K562 (cell line): ENCODE measurements around the gene ALDH7A1. TPM values are rescaled to one million over a fixed set of nuclear protein-coding genes. Genes with fewer than 3 reads are reported as not detected.

Experiments
- BCLAF1 ChIP-seq, 2 experiments: fragments of 450-650 bp in 1 of 2; IDR thresholded peaks; 2 replicates each; pipeline ENCODE4 v1.6.1; 2011 to 2017; ENCODE audit warnings: low read depth in 2 of 2, antibody characterized with exemption in 1 of 2, borderline replicate concordance in 1 of 2, low read length in 1 of 2, mild to moderate bottlenecking in 1 of 2, mixed read lengths in 1 of 2; ENCODE audit not compliant: control insufficient read depth in 1 of 2
- ETV1 ChIP-seq: fragments of 450-650 bp; conservative IDR thresholded peaks from 2 replicates; pipeline ENCODE4 v1.6.1; 2016; ENCODE audit warnings: missing genetic modification characterization, control low read depth, low read depth, missing compliant biosample characterization
- GABPB1 ChIP-seq: sonication (generic); formaldehyde crosslinking; IDR thresholded peaks from 2 replicates; pipeline ENCODE4 v1.8.0; 2022; ENCODE audit warnings: mild to moderate bottlenecking, missing genetic modification reagents
- KLF1 ChIP-seq: fragments of 450-650 bp; IDR thresholded peaks from 2 replicates; pipeline ENCODE4 v1.6.1; 2016; ENCODE audit warnings: missing genetic modification characterization, missing compliant biosample characterization
- LCOR ChIP-seq: sonication (generic); formaldehyde crosslinking; IDR thresholded peaks from 2 replicates; pipeline ENCODE4 v1.8.0; 2022; ENCODE audit warnings: mild to moderate bottlenecking, missing genetic modification reagents
- MEF2A ChIP-seq: IDR thresholded peaks from 2 replicates; pipeline ENCODE4 v1.6.1; 2011; ENCODE audit warnings: low read depth, mild to moderate bottlenecking, low read length, moderate library complexity; ENCODE audit not compliant: control insufficient read depth
- MLLT1 ChIP-seq, 2 experiments: fragments of 450-650 bp; IDR thresholded peaks; 2 replicates each; pipeline ENCODE4 v1.6.1; 2016
- NCOR1 ChIP-seq: fragments of 450-650 bp; IDR thresholded peaks from 2 replicates; pipeline ENCODE4 v1.6.1; 2016; ENCODE audit warnings: mild to moderate bottlenecking, moderate library complexity
- POLR2H ChIP-seq: IDR thresholded peaks from 2 replicates; pipeline ENCODE4 v1.6.1; 2016; ENCODE audit warnings: missing genetic modification characterization, low read depth, mild to moderate bottlenecking, control low read depth, missing compliant biosample characterization, moderate library complexity
- RBM14 ChIP-seq: fragments of 200-400 bp; formaldehyde crosslinking; IDR thresholded peaks from 2 replicates; pipeline ENCODE4 v1.6.1; 2018; ENCODE audit warnings: low read depth, mild to moderate bottlenecking, low read length, moderate library complexity, borderline replicate concordance; ENCODE audit not compliant: insufficient read depth
- TOE1 ChIP-seq, 2 experiments: fragments of 450-650 bp in 1 of 2; sonication (generic) in 1 of 2; formaldehyde crosslinking in 1 of 2; IDR thresholded peaks; 2 replicates each; pipeline versions ENCODE4 v1.7.1 to v1.8.0; 2016 to 2022; ENCODE audit warnings: borderline replicate concordance in 2 of 2, mild to moderate bottlenecking in 2 of 2, antibody characterized with exemption in 1 of 2, inconsistent platforms in 1 of 2, low read depth in 1 of 2, missing genetic modification reagents in 1 of 2, moderate library complexity in 1 of 2
- ZBTB2 ChIP-seq: fragments of 450-650 bp; IDR thresholded peaks from 2 replicates; pipeline ENCODE4 v1.6.1; 2016; ENCODE audit warnings: antibody characterized with exemption
- ZC3H11A ChIP-seq: IDR thresholded peaks from 2 replicates; pipeline ENCODE4 v1.6.1; 2012; ENCODE audit warnings: low read depth, low read length, improper control_type of control experiment
- ZNF512 ChIP-seq: IDR thresholded peaks from 2 replicates; pipeline ENCODE4 v1.6.1; 2016; ENCODE audit warnings: missing genetic modification characterization, missing compliant biosample characterization
- ZNF740 ChIP-seq, 3 experiments: fragments of 200-800 bp in 1 of 3; sonication (Bioruptor generic) in 1 of 3; sonication (generic) in 1 of 3; formaldehyde crosslinking in 1 of 3; IDR thresholded peaks; 2 replicates each; pipeline versions ENCODE4 v1.6.1 to v1.8.0; 2016 to 2022; ENCODE audit warnings: mild to moderate bottlenecking in 2 of 3, missing compliant biosample characterization in 2 of 3, missing genetic modification characterization in 2 of 3, missing genetic modification reagents in 1 of 3
- ZNF76 ChIP-seq: fragments of 250-450 bp; sonication (Bioruptor Pico); IDR thresholded peaks from 2 replicates; pipeline ENCODE4 v1.4.0; 2020; ENCODE audit warnings: mild to moderate bottlenecking, moderate library complexity, borderline replicate concordance
- ZNF764 ChIP-seq: fragments of 250-450 bp; sonication (Bioruptor Pico); IDR thresholded peaks from 2 replicates; pipeline ENCODE4 v1.4.0; 2020; ENCODE audit warnings: low read depth, mild to moderate bottlenecking, moderate library complexity
- ZSCAN29 ChIP-seq: fragments of 450-650 bp; IDR thresholded peaks from 2 replicates; pipeline ENCODE4 v1.6.1; 2017
- polyA plus RNA-seq, 8 experiments: library from polyadenylated mRNA; depleted of rRNA in 4 of 8; stranded (reverse) in 5 of 8; unstranded in 3 of 8; fragments of >200 nt; fragmentation: Nextera tagmentation in 2 of 8; fragmentation: Illumina TruSeq in 1 of 8; extraction: Ambion mirVana in 2 of 8; extraction: Trizol in 1 of 8; gene quantifications; 2 replicates each; pipeline versions ENCODE4 v1.2.1 to v1.2.3, GENCODE V29; 2011 to 2014; ENCODE audit warnings: inconsistent platforms in 1 of 8, missing spikeins in 1 of 8
- total RNA-seq, 7 experiments: library from RNA; depleted of rRNA in 6 of 7; stranded (reverse); fragments of >200 nt in 6 of 7; fragmentation: Illumina TruSeq in 2 of 7; extraction: Trizol in 2 of 7; gene quantifications; 2 replicates each; pipeline versions ENCODE4 v1.2.1 to v1.2.3, GENCODE V29; 2011 to 2021; ENCODE audit warnings: low replicate concordance in 1 of 7

Gene ALDH7A1
- total and polyA plus RNA-seq, 9 of the 15 experiments (the other 6 are each of a cell fraction or from before 2014, with no cell fraction given): 0.04 to 0.49 TPM; not detected in 7

- TF ChIP-seq BCLAF1 (IDR thresholded peaks at IDR 0.05; ENCODE audit: borderline replicate concordance in 1 of 2, control insufficient read depth in 1 of 2, low read depth in 2 of 2, low read length in 1 of 2) (no peak), ZNF740 (CRISPR knock-in tag; IDR thresholded peaks at IDR 0.05) (no peak), ZNF740 (tag; IDR thresholded peaks at IDR 0.05) (no peak), RBM14 (no peak), ZBTB2 (no peak), MLLT1 (IDR thresholded peaks at IDR 0.05) (no peak), KLF1 (peak; percentile 93), NCOR1 (peak; percentile 37), ZC3H11A (no peak), TOE1 (IDR thresholded peaks at IDR 0.05; ENCODE audit: borderline replicate concordance) (no peak), TOE1 (CRISPR knock-in tag; IDR thresholded peaks at IDR 0.05; ENCODE audit: borderline replicate concordance, low read depth) (no peak), GABPB1 (CRISPR knock-in tag) (no peak), ZNF76 (CRISPR knock-in tag) (no peak), ZSCAN29 (no peak), MEF2A (peak; percentile 89), ZNF512 (no peak), POLR2H (tag) (no peak), ETV1 (tag) (no peak), ZNF764 (CRISPR knock-in tag) (no peak), LCOR (CRISPR knock-in tag) (peak; percentile 89)
Observed at GRCh38 chr5:126514131-126514557, 80.9 kb downstream of the ALDH7A1 start (continued).
